Measurements from ENCODE around the gene SH3RF3.

GRCh38 chr2:109204412-109204811 lies 75.4 kb downstream of the SH3RF3 start:
- no peak for TF ChIP-seq TAF1 (CRISPR knock-in tag; IDR thresholded peaks at IDR 0.05)
- TF ChIP-seq POLR2AphosphoS5 (IDR thresholded peaks at IDR 0.05; ENCODE audit: low read depth, low read length): no peak
- no peak for TF ChIP-seq EP300 (IDR thresholded peaks at IDR 0.05; ENCODE audit: low read depth in 2 of 2, low read length in 2 of 2)
- TF ChIP-seq EP300 (CRISPR knock-in tag; IDR thresholded peaks at IDR 0.05; ENCODE audit: borderline replicate concordance): no peak
- TF ChIP-seq TP53 (CRISPR knock-in tag; conservative IDR thresholded peaks at IDR 0.05): no peak
- TF ChIP-seq ZKSCAN1 (IDR thresholded peaks at IDR 0.05; ENCODE audit: low read length): no peak
- no peak for TF ChIP-seq MAX (IDR thresholded peaks at IDR 0.05)
